ENCODE data around the gene PRKG1.
"Not testable (repeated sequence)": the region's sequence is repeated elsewhere in the genome, so short reads cannot be mapped to it uniquely, and the experiment has no call there.

The PRKG1 gene

GRCh38 chr10:51169111-51169510 lies 94.8 kb downstream of the PRKG1 start:
- no peak for DNase-seq (ENCODE audit: low read depth in 2 of 3, low spot score in 2 of 3)

- DNase-seq (ENCODE audit: low read depth in 2 of 3, low spot score in 2 of 3) = no peak
Observed at GRCh38 chr10:51170518-51171245, 96.4 kb downstream of the PRKG1 start.

- DNase-seq (ENCODE audit: low read depth in 2 of 3, low spot score in 2 of 3) = no peak
Observed at GRCh38 chr10:51171946-51172345, 97.7 kb downstream of the PRKG1 start.

GRCh38 chr10:51176976-51177695 lies 102.8 kb downstream of the PRKG1 start:
- DNase-seq (ENCODE audit: low read depth in 2 of 3, low spot score in 2 of 3) = no peak

- DNase-seq (ENCODE audit: low read depth in 2 of 3, low spot score in 2 of 3) = no peak
Observed at GRCh38 chr10:51178634-51179033, 104.3 kb downstream of the PRKG1 start.

- no peak for DNase-seq (ENCODE audit: low read depth in 2 of 3, low spot score in 2 of 3)
Observed at GRCh38 chr10:51180141-51180540, 105.9 kb downstream of the PRKG1 start.

- DNase-seq (ENCODE audit: low read depth in 2 of 3, low spot score in 2 of 3) = no peak
Observed at GRCh38 chr10:51183783-51184182, 109.5 kb downstream of the PRKG1 start.

- DNase-seq (ENCODE audit: low read depth in 2 of 3, low spot score in 2 of 3) = no peak
Observed at GRCh38 chr10:51186361-51186760, 112.1 kb downstream of the PRKG1 start.

- no peak for DNase-seq (ENCODE audit: low read depth in 2 of 3, low spot score in 2 of 3)
Observed at GRCh38 chr10:51188008-51188407, 113.7 kb downstream of the PRKG1 start.

GRCh38 chr10:51188866-51189265 lies 114.6 kb downstream of the PRKG1 start:
- no peak for DNase-seq (ENCODE audit: low read depth in 2 of 3, low spot score in 2 of 3)

GRCh38 chr10:51196508-51197175 lies 122.4 kb downstream of the PRKG1 start:
- DNase-seq (ENCODE audit: low read depth in 2 of 3, low spot score in 2 of 3) = no peak

- DNase-seq (ENCODE audit: low read depth in 2 of 3, low spot score in 2 of 3) = no peak
Observed at GRCh38 chr10:51198170-51198569, 123.9 kb downstream of the PRKG1 start.

GRCh38 chr10:51201947-51202346 lies 127.7 kb downstream of the PRKG1 start:
- DNase-seq (ENCODE audit: low read depth in 2 of 3, low spot score in 2 of 3) = no peak

GRCh38 chr10:51203359-51203758 lies 129.1 kb downstream of the PRKG1 start:
- no peak for DNase-seq (ENCODE audit: low read depth in 2 of 3, low spot score in 2 of 3)

- no peak for DNase-seq (ENCODE audit: low read depth in 2 of 3, low spot score in 2 of 3)
Observed at GRCh38 chr10:51204066-51204465, 129.8 kb downstream of the PRKG1 start.

- DNase-seq (ENCODE audit: low read depth in 2 of 3, low spot score in 2 of 3) = no peak
Observed at GRCh38 chr10:51204701-51205100, 130.4 kb downstream of the PRKG1 start.

GRCh38 chr10:51206500-51206899 lies 132.2 kb downstream of the PRKG1 start:
- DNase-seq (ENCODE audit: low read depth in 2 of 3, low spot score in 2 of 3) = no peak

- DNase-seq (ENCODE audit: low read depth in 2 of 3, low spot score in 2 of 3) = not testable (repeated sequence)
Observed at GRCh38 chr10:51212937-51213336, 138.7 kb downstream of the PRKG1 start.

GRCh38 chr10:51214207-51215196 lies 140.2 kb downstream of the PRKG1 start:
- DNase-seq (ENCODE audit: low read depth in 2 of 3, low spot score in 2 of 3) = no peak

GRCh38 chr10:51215951-51216834 lies 141.9 kb downstream of the PRKG1 start:
- no peak for DNase-seq (ENCODE audit: low read depth in 2 of 3, low spot score in 2 of 3)
